LoVo (cell line): ENCODE results near the gene TLN1.

Experiments used
- DNase-seq: peaks from one replicate; pipeline ENCODE4 v3.0.0-alpha.2; 2016; ENCODE audit warnings: low spot score

TLN1 gene

GRCh38 chr9:35732185-35732799 is at the start of gene TLN1, which contains the start of gene CREB3:
Gene TLN1 (minus strand): TSS chr9:35732195. CDS start chr9:35725694, 6,501 bp downstream.
Gene CREB3 (plus strand): TSS chr9:35732666. CDS start chr9:35732773, 107 bp downstream.
- peak; percentile 97 for DNase-seq

- DNase-seq: no peak
Measured at GRCh38 chr9:35781066-35781465, 49.1 kb upstream of the TLN1 start.

GRCh38 chr9:35778496-35778895 is 46.5 kb upstream of the TLN1 start:
- DNase-seq: no peak

- no peak for DNase-seq
Measured at GRCh38 chr9:35776018-35776417, 44.0 kb upstream of the TLN1 start.

GRCh38 chr9:35774907-35775635 is 43.1 kb upstream of the TLN1 start:
- DNase-seq: no peak

GRCh38 chr9:35771943-35772342 is 39.9 kb upstream of the TLN1 start:
- DNase-seq: peak; percentile 24

GRCh38 chr9:35771534-35771933 is 39.5 kb upstream of the TLN1 start:
- peak; percentile 10 for DNase-seq

- DNase-seq: no peak
Measured at GRCh38 chr9:35771075-35771433, 39.1 kb upstream of the TLN1 start.

- DNase-seq: no peak
Measured at GRCh38 chr9:35769763-35770162, 37.8 kb upstream of the TLN1 start.

- no peak for DNase-seq
Measured at GRCh38 chr9:35767458-35767857, 35.5 kb upstream of the TLN1 start.

- no peak for DNase-seq
Measured at GRCh38 chr9:35766997-35767396, 35.0 kb upstream of the TLN1 start.

- DNase-seq: no peak
Measured at GRCh38 chr9:35763803-35764202, 31.8 kb upstream of the TLN1 start.

- DNase-seq: no peak
Measured at GRCh38 chr9:35763181-35763580, 31.2 kb upstream of the TLN1 start.

GRCh38 chr9:35760651-35761050 is 28.7 kb upstream of the TLN1 start:
- no peak for DNase-seq

- no peak for DNase-seq
Measured at GRCh38 chr9:35759795-35760194, 27.8 kb upstream of the TLN1 start.

- no peak for DNase-seq
Measured at GRCh38 chr9:35758475-35759050, 26.6 kb upstream of the TLN1 start.

- DNase-seq: no peak
Measured at GRCh38 chr9:35757892-35758275, 25.9 kb upstream of the TLN1 start.

GRCh38 chr9:35757226-35757891 is 25.4 kb upstream of the TLN1 start:
- DNase-seq: peak; percentile 63

GRCh38 chr9:35756275-35757225 is 24.6 kb upstream of the TLN1 start:
- DNase-seq: peak; percentile 72

GRCh38 chr9:35755071-35755470 is 23.1 kb upstream of the TLN1 start:
- DNase-seq: no peak

- DNase-seq: no peak
Measured at GRCh38 chr9:35754264-35754663, 22.3 kb upstream of the TLN1 start, which contains the start of gene MSMP. Gene MSMP (minus strand): TSS chr9:35754276. CDS start chr9:35754129, 147 bp downstream.

GRCh38 chr9:35753466-35753865 is 21.5 kb upstream of the TLN1 start:
- no peak for DNase-seq
